Cardiac fibroblast (primary cell): ENCODE measurements around the gene UBE2K.
A peak's percentile ranks its signal among the peaks of the same experiment; 100 is the strongest.

Experiments used
- DNase-seq, 2 donors: peaks; one replicate each; pipeline versions ENCODE4 v3.0.0 to v3.0.0-alpha.2; 2010; ENCODE audit warnings: low read depth in 2 of 2
- H3K4me3 ChIP-seq, 2 donors: replicated peaks in 1 of 2; 1 replicate in 1 of 2; 2 replicates in 1 of 2; pipeline ENCODE4 v1.5.1; 2011; ENCODE audit warnings: low read depth in 2 of 2, low read length in 2 of 2, mild to moderate bottlenecking in 2 of 2, moderate library complexity in 1 of 2
- TF ChIP-seq, protein P1 (sequence below): IDR thresholded peaks from one replicate; pipeline ENCODE4 v1.5.1; 2011; ENCODE audit warnings: low read depth, mild to moderate bottlenecking, low read length, inconsistent platforms

Gene UBE2K

DNA sequence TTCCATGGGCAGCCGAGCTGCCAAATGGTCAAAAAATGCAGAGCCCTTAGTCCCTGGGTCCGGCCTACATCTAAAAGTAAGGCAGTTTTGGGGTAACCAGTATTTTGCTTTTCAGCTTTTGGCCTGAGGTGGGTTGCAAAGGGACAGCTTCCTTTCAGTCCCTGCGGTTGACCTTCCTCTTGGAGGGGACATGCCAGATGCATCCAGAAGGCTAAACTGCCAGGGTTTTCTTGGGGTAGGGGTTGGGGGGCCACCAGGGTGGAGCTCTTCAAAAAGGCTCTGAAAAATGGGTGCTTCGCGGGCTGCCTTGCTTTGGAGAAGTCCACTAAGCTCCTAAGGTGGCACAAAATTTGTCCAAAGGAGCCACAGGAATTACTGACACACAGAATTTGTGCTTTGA lies 120.7 kb downstream of the UBE2K start:
- no peak for DNase-seq
- no peak overlapping the region for H3K4me3 ChIP-seq
- TF ChIP-seq, protein P1, sequence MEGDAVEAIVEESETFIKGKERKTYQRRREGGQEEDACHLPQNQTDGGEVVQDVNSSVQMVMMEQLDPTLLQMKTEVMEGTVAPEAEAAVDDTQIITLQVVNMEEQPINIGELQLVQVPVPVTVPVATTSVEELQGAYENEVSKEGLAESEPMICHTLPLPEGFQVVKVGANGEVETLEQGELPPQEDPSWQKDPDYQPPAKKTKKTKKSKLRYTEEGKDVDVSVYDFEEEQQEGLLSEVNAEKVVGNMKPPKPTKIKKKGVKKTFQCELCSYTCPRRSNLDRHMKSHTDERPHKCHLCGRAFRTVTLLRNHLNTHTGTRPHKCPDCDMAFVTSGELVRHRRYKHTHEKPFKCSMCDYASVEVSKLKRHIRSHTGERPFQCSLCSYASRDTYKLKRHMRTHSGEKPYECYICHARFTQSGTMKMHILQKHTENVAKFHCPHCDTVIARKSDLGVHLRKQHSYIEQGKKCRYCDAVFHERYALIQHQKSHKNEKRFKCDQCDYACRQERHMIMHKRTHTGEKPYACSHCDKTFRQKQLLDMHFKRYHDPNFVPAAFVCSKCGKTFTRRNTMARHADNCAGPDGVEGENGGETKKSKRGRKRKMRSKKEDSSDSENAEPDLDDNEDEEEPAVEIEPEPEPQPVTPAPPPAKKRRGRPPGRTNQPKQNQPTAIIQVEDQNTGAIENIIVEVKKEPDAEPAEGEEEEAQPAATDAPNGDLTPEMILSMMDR: no peak

DNA sequence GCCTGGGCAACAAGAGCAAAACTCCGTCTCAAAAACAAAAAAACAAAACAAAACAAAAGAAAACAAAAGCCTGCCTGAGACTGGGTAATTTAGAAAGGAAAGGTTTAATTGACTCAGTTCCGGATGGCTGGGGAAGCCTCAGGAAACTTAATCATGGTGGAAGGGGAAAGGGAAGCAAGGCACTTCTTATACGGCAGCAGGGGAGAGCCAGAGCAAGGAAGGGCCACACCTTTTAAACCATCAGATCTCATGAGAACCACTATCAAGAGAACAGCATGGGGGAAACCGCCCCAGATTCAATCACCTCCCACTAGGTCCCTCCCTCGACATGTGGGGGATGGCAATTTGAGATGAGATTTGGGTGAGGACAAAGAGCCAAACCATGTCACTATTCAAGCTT lies 122.2 kb downstream of the UBE2K start:
- H3K4me3 ChIP-seq: no peak overlapping the region
- DNase-seq: no peak
- TF ChIP-seq, protein P1: no peak

DNA sequence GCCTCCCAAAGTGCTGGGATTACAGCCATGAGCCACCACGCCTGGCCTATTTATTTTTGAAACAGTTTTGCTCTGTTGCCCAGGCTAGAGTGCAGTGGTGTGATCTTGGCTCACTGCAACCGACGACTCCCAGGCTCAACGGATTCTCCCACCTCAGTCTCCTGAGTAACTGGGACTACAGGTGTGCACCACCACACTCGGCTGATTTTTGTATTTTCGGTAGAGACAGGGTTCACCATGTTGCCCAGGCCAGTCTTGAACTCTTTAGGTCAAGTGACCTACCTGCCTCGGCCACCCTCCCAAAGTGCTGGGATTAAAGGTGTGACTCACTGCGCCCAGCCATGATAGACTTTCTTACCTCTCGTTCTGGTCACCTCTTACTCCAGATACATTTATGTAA lies 124.0 kb downstream of the UBE2K start:
- TF ChIP-seq, protein P1: no peak
- H3K4me3 ChIP-seq: no peak overlapping the region

DNA sequence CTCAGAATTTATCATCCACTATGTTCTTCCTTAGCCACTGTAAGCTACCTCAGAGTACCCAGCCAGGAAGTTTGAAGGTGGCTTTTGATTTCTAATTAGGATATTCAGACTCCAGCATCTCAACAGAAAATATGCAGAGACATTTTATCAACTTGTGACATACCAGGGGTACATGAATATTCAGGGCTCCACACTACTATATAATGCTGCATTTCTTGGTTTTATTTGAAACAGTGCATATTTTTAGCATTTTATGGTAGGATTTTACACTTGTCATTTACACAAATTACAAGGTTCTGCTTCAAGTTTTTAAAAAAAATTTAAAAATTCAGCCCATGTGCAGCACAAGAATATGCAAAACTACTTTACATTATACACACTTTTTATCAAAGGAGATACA lies 124.7 kb downstream of the UBE2K start:
- H3K4me3 ChIP-seq: no peak overlapping the region
- no peak for DNase-seq
- TF ChIP-seq, protein P1: no peak

More for the DNA sequence above, 124.0 kb downstream of the UBE2K start:
- DNase-seq: no peak

DNA sequence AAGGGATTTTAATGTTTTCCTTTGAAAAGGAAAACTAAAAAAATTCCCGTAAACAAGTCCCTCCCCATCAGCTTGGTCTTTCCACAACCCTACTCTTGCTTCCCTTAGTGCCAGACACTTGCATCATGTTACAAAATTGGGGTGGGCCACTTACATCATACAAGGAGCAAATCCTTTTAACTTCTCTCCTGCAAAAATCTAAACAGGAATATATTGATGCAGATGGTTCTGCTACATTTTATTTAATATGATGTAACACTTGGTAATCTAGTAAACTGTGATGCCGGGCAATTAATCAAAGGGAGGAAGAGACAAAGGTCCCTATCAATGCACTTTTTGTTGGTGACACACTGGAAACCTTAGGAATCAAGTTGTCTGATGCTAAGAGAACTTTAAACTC lies 125.3 kb downstream of the UBE2K start:
- H3K4me3 ChIP-seq: no peak overlapping the region
- TF ChIP-seq, protein P1: no peak
- peak; percentile 57 to 65 for DNase-seq

DNA sequence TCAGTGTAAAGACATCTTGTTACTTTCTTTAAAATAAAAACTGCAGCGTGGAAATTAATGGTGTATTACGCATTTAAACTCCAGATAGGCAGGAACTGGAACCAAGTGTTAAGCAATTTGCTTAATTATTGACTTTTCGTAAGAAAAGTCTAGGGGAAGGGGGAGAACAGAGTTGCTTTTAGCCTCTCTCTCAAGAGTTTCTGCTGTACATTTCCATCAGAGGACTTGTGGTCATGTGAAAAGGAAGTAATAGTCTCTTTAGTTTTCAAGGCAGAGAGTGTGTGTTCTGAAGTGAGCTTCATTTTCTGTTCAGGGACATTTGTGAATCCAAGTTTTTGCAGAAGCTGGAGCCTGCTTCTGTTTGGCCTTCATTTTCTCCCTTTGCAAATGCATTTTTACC lies 127.2 kb downstream of the UBE2K start:
- TF ChIP-seq, protein P1: no peak
- no peak overlapping the region for H3K4me3 ChIP-seq
- no peak for DNase-seq

DNA sequence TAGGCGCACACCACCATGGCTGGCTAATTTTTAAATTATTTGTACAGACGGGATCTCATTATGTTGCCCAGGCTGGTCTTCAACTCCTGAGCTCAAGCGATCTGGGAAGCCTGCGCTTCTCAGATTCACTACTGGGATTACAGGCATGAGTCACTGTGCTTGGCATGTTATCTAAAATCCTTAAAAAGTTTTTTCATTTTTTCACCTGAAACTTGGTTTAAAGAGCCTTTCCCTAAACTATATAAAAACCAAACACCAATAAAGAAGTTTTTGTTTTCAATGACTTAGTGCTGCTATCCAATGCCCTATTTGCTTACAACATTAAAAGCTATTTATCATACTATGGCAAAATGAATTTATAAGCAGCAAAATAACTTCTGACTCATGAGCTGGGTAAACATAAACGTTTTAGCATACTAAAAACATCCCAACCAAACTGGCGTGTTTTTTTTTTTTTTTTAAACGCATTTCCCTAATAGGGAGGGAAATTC lies 127.8 kb downstream of the UBE2K start:
- H3K4me3 ChIP-seq: no peak overlapping the region
- TF ChIP-seq, protein P1: no peak
- DNase-seq: peak; percentile 41 to 52
